Measurements from ENCODE around the gene SYCE3.

DNA sequence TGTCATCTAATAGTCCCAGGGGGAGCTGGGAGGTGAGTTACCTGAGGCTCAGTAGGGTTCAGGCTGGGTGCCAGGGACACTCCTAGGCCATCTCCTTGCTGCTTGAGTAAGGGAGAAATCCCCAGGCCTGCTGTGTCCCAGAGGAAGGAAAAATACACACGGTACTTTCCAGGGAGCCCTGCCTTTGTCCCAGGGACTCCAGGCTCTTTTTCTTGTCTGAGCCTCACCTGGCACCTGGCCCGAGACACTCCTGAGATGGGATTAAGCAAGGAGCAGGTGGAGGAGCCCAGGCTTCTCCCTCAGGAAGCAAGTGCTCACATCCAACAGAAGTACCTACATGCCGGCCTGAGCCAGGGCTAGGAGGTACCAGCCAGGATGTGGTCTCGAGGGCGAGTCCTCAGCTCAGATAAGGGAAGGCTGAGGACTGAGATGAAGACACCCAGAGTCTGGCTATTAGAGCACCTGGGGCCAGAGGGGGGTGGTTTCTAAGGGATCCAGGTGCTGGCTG, 17.9 kb downstream of the SYCE3 start:
- TF ChIP-seq, protein P1, sequence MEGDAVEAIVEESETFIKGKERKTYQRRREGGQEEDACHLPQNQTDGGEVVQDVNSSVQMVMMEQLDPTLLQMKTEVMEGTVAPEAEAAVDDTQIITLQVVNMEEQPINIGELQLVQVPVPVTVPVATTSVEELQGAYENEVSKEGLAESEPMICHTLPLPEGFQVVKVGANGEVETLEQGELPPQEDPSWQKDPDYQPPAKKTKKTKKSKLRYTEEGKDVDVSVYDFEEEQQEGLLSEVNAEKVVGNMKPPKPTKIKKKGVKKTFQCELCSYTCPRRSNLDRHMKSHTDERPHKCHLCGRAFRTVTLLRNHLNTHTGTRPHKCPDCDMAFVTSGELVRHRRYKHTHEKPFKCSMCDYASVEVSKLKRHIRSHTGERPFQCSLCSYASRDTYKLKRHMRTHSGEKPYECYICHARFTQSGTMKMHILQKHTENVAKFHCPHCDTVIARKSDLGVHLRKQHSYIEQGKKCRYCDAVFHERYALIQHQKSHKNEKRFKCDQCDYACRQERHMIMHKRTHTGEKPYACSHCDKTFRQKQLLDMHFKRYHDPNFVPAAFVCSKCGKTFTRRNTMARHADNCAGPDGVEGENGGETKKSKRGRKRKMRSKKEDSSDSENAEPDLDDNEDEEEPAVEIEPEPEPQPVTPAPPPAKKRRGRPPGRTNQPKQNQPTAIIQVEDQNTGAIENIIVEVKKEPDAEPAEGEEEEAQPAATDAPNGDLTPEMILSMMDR (IDR thresholded peaks at IDR 0.05; ENCODE audit: low read depth, low read length), result no peak
- no peak for TF ChIP-seq EZH2phosphoT487 (IDR thresholded peaks at IDR 0.05; ENCODE audit: low read depth)

Measured in OCI-LY3 (cell line).